ENCODE data around the gene KCNS1. TPM values are rescaled to one million over a fixed set of nuclear protein-coding genes. Genes with fewer than 3 reads are reported as not detected.
"Not testable (repeated sequence)": the region's sequence is repeated elsewhere in the genome, so short reads cannot be mapped to it uniquely, and the experiment has no call there.

The KCNS1 gene
- total RNA-seq, 1 donor from 2014 or later, result not detected

DNA sequence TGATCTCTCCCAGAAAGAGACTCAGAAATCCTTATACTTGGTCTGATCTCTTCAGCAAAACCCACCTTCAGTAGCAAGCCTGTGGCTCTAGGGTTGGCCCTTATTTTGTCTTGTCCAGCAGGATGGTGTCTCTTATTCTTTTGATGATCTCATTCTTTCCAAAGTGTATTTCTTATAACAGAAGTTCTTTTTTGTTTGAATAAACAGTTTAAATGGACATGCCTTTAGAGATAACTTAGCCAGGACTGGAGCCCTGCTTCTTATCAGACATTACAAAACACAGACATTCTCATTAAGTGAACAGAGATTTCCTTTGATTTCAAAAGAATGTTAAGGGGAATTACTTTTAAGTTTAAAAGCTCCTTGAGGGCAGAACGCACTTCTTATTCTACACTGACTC is 31.7 kb downstream of the KCNS1 start:
- Mint-ChIP-seq H3K36me3 (peaks cover 17% of the 10 kb centered on the region), H3K27me3 (ENCODE audit: low read depth) (no peaks in the 10 kb centered on the region), H3K4me3 (no peak overlapping the region), H3K27ac (peak overlapping the region; percentile 81), H3K9me3 (peaks cover 9% of the 10 kb centered on the region), H3K4me1 (peaks cover 17% of the 10 kb centered on the region)
- DNase-seq (ENCODE audit: low spot score in 2 of 2, unreplicated experiment in 2 of 2), result no peak
- TF ChIP-seq CTCF (IDR thresholded peaks at IDR 0.05; ENCODE audit: unreplicated experiment), result no peak

DNA sequence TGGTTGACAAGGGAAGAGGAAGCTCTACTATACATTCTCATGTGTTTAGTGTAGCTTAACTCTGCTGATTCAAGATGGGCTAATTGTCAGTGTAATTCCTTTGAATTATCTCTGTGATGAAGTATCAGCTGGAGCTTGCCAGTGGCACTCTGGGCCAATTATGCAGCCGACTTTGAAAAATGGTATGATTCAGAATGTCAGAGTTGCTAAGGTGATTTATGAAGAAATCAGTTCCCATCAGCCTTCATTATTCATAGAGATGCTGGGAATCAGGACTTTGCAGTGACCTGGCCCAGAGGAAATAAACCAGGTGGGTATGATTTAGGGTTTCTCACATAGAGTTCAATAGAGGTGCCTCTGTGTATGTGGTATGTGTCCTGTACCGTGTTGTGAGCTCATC is 33.4 kb downstream of the KCNS1 start:
- H3K4me1 Mint-ChIP-seq, result peaks cover 17% of the 10 kb centered on the region
- no peak for TF ChIP-seq CTCF (IDR thresholded peaks at IDR 0.05; ENCODE audit: unreplicated experiment)
- DNase-seq (ENCODE audit: low spot score in 2 of 2, unreplicated experiment in 2 of 2), result no peak
- no peak overlapping the region for H3K4me3 Mint-ChIP-seq
- H3K9me3 Mint-ChIP-seq, result peaks cover 14% of the 10 kb centered on the region
- H3K36me3 Mint-ChIP-seq, result peaks cover 19% of the 10 kb centered on the region
- H3K27me3 Mint-ChIP-seq (ENCODE audit: low read depth), result no peaks in the 10 kb centered on the region
- no peak overlapping the region for H3K27ac Mint-ChIP-seq

GRCh38 chr20:45067087-45067486 is 33.8 kb downstream of the KCNS1 start:
- no peak for TF ChIP-seq CTCF (IDR thresholded peaks at IDR 0.05; ENCODE audit: unreplicated experiment)
- Mint-ChIP-seq H3K36me3 (peaks cover 19% of the 10 kb centered on the region), H3K27ac (no peak overlapping the region), H3K4me3 (no peak overlapping the region), H3K4me1 (peaks cover 17% of the 10 kb centered on the region), H3K9me3 (peaks cover 14% of the 10 kb centered on the region), H3K27me3 (ENCODE audit: low read depth) (no peaks in the 10 kb centered on the region)
- DNase-seq (ENCODE audit: low spot score in 2 of 2, unreplicated experiment in 2 of 2), result no peak

DNA sequence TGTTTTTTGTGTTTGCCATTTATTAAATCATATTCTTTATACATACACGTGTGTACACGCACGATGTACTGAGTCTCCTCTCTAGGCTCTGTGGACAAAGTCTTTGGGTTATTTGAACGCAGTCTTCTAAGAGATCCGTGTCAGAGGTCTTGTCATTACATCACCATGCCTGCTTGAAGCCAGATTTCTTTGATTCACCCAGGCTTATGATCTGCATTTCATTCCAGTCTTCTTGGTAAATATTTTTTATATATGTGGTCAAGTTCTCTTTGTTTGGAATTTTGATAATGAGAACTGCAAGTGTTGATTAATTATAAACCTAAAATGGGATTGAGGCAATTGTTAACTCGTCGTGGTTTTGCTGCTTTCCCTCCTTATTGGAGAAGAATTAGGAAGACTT is 34.6 kb downstream of the KCNS1 start:
- no peak for DNase-seq (ENCODE audit: low spot score in 2 of 2, unreplicated experiment in 2 of 2)
- TF ChIP-seq CTCF (IDR thresholded peaks at IDR 0.05; ENCODE audit: unreplicated experiment), result no peak
- Mint-ChIP-seq H3K4me1 (peaks cover 17% of the 10 kb centered on the region), H3K4me3 (no peak overlapping the region), H3K36me3 (peaks cover 19% of the 10 kb centered on the region), H3K27ac (no peak overlapping the region), H3K9me3 (peaks cover 14% of the 10 kb centered on the region), H3K27me3 (ENCODE audit: low read depth) (no peaks in the 10 kb centered on the region)

GRCh38 chr20:45064812-45065211 is 36.1 kb downstream of the KCNS1 start:
- Mint-ChIP-seq H3K4me3 (no peak overlapping the region), H3K27ac (no peak overlapping the region), H3K4me1 (peaks cover 17% of the 10 kb centered on the region), H3K36me3 (peaks cover 13% of the 10 kb centered on the region), H3K9me3 (peaks cover 8% of the 10 kb centered on the region), H3K27me3 (ENCODE audit: low read depth) (no peaks in the 10 kb centered on the region)
- DNase-seq (ENCODE audit: low spot score in 2 of 2, unreplicated experiment in 2 of 2), result no peak
- no peak for TF ChIP-seq CTCF (IDR thresholded peaks at IDR 0.05; ENCODE audit: unreplicated experiment)

DNA sequence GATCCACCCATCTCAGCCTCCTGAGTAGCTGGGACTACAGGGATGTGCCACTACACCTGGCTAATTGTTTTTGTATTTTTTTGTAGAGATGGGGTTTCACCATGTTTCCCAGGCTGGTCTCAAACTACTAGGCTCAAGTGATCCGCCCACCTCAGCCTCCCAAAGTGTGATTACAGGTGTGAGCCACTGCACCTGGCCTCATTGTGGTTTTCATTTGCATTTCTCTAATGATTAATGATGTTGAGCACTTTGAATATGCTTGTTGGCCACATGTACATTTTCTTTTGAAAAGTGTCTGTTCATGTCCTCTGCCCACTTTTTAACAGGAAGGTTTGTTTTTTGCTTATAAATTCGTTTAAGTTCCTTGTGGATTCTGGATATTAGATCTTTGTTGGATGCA is 37.8 kb downstream of the KCNS1 start:
- not testable (repeated sequence) for H3K4me3 Mint-ChIP-seq; DNase-seq (ENCODE audit: low spot score in 2 of 2, unreplicated experiment in 2 of 2); H3K9me3 Mint-ChIP-seq; H3K27ac Mint-ChIP-seq; H3K27me3 Mint-ChIP-seq (ENCODE audit: low read depth); H3K4me1 Mint-ChIP-seq
- peaks cover 12% of the 10 kb centered on the region for H3K36me3 Mint-ChIP-seq
